T47D (cell line): Measurements from ENCODE around the gene UCMA.
A peak's percentile ranks its signal among the peaks of the same experiment; 100 is the strongest.

Source experiments
- DNase-seq, 2 experiments: peaks; one replicate each; pipeline versions ENCODE4 v3.0.0 to v3.0.0-alpha.2; 2011 to 2012; ENCODE audit warnings: low read depth in 1 of 2, low spot score in 1 of 2
- JUND ChIP-seq: IDR thresholded peaks from 2 replicates; pipeline ENCODE4 v1.6.1; 2012; ENCODE audit warnings: low read depth
- in situ Hi-C: cut with HindIII; loops from 2 replicates; pipeline ENCODE4 v1.10.0; 2016; ENCODE audit warnings: low sequenced_read_pairs, low pct_unique_long_range_greater_than_20kb

Gene UCMA

GRCh38 chr10:13224210-13224995 is 9.8 kb downstream of the UCMA start:
- TF ChIP-seq JUND: no peak
- in situ Hi-C loops: no loop called here
- no peak for DNase-seq

GRCh38 chr10:13223241-13223640 is 10.9 kb downstream of the UCMA start:
- no peak for TF ChIP-seq JUND
- in situ Hi-C loops: no loop called here
- no peak for DNase-seq

GRCh38 chr10:13222566-13222965 is 11.6 kb downstream of the UCMA start:
- in situ Hi-C loops: no loop called here
- TF ChIP-seq JUND: no peak
- DNase-seq: no peak

- no peak for TF ChIP-seq JUND
- in situ Hi-C loops: no loop called here
- no peak for DNase-seq
Measured at GRCh38 chr10:13222151-13222550, 12.0 kb downstream of the UCMA start.

GRCh38 chr10:13221572-13221971 is 12.6 kb downstream of the UCMA start:
- in situ Hi-C loops: no loop called here
- no peak for DNase-seq
- no peak for TF ChIP-seq JUND

GRCh38 chr10:13219685-13220670 is 14.2 kb downstream of the UCMA start:
- DNase-seq: peak; percentile 76 to 82
- no peak for TF ChIP-seq JUND
- in situ Hi-C loops: no loop called here

GRCh38 chr10:13218878-13219277 is 15.3 kb downstream of the UCMA start:
- TF ChIP-seq JUND: no peak
- in situ Hi-C loops: no loop called here
- no peak for DNase-seq

- in situ Hi-C loops: no loop called here
- no peak for TF ChIP-seq JUND
Measured at GRCh38 chr10:13213163-13213562, 21.0 kb downstream of the UCMA start.

GRCh38 chr10:13206546-13207443 is 27.4 kb downstream of the UCMA start:
- no peak for TF ChIP-seq JUND
- in situ Hi-C loops: no loop called here
- DNase-seq: peak in 1 of 2 experiments; percentile 38

More at GRCh38 chr10:13213163-13213562, 21.0 kb downstream of the UCMA start:
- no peak for DNase-seq

GRCh38 chr10:13206091-13206490 is 28.1 kb downstream of the UCMA start:
- in situ Hi-C loops: no loop called here
- no peak for DNase-seq
- no peak for TF ChIP-seq JUND

GRCh38 chr10:13201132-13201531 is 33.0 kb downstream of the UCMA start:
- no peak for DNase-seq
- TF ChIP-seq JUND: no peak
- in situ Hi-C loops: no loop called here

- in situ Hi-C loops: no loop called here
- DNase-seq: no peak
Measured at GRCh38 chr10:13195016-13195415, 39.2 kb downstream of the UCMA start.

More at GRCh38 chr10:13195016-13195415, 39.2 kb downstream of the UCMA start:
- TF ChIP-seq JUND: no peak
